Measurements from ENCODE around the gene EEF1E1. TPM values are rescaled to one million over a fixed set of nuclear protein-coding genes. Genes with fewer than 3 reads are reported as not detected.

Gene EEF1E1
- total RNA-seq, 6 experiments from 2014 or later = 4.6 to 33.9 (median 10.1) TPM

DNA sequence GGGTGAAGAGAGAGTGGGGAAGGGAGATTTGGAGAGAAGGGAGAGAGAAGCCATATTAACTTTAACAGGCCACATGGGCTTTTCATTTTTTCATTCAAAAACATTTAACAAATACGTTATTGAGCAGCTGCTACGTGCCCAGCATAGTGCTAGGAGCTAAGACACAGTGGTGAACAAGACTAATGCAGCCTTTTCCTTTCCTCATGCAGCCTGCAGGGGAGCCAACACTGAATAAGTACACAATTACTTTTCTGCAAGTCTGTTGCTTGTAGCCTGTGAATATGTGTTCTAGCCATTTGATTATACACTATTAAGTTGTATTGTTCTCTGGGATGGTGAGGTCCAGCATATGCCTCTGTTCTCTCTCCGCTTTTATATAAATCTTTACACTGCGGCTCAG lies 36.2 kb downstream of the EEF1E1 start:
- H3K9me3 ChIP-seq = no peaks in the 10 kb centered on the region
- intact Hi-C loops (cut with DNase I) = no loop called here
- TF ChIP-seq POLR2A (IDR thresholded peaks at IDR 0.05) (no peak), CTCF (IDR thresholded peaks at IDR 0.05) (no peak)
- H3K4me3 ChIP-seq = no peak overlapping the region
- no peaks in the 10 kb centered on the region for H3K36me3 ChIP-seq
- DNase-seq (no peak), ATAC-seq (no peak)
- no peak overlapping the region for H3K27ac ChIP-seq
- peaks cover 0 to 7% (median 5%) of the 10 kb centered on the region in 4 donors for H3K4me1 ChIP-seq
- H3K27me3 ChIP-seq = no peaks in the 10 kb centered on the region
- WGBS (ENCODE audit: insufficient coverage, low coverage, low lambda C conversion rate, missing lambda C conversion rate) = 89% methylated on average over 2 of the region's 4 CpGs

DNA sequence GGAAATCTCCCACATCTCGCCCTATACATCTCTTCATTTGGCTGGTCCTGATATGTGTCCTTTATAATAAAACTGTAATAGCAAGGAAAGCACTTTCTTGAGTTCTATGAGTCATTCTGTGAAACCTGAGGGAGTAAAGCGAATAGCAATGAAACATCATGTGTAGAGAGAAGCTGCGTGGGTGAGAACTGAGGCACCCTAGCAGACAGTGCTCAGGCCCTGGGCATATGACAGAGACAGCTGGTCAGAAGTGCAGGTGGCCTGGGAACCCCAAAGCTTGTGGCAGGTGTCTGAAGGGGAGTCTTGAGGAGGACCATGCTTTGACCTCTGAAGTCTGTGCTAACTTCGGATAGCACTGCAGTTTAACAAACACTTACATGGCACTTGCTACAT lies 36.8 kb downstream of the EEF1E1 start:
- ATAC-seq (no peak), DNase-seq (no peak)
- 87% methylated on average over 4 of the region's 4 CpGs for WGBS (ENCODE audit: insufficient coverage, low coverage, low lambda C conversion rate, missing lambda C conversion rate)
- H3K9me3 ChIP-seq = no peaks in the 10 kb centered on the region
- peak overlapping the region in 1 of 3 donors; percentile 88 for H3K27ac ChIP-seq
- H3K4me3 ChIP-seq = no peak overlapping the region
- H3K4me1 ChIP-seq = peaks cover 0 to 7% (median 5%) of the 10 kb centered on the region in 4 donors
- intact Hi-C loops (cut with DNase I) = no loop called here
- TF ChIP-seq CTCF (IDR thresholded peaks at IDR 0.05) = no peak
- TF ChIP-seq POLR2A (IDR thresholded peaks at IDR 0.05) = no peak
- no peaks in the 10 kb centered on the region for H3K27me3 ChIP-seq
- no peaks in the 10 kb centered on the region for H3K36me3 ChIP-seq

DNA sequence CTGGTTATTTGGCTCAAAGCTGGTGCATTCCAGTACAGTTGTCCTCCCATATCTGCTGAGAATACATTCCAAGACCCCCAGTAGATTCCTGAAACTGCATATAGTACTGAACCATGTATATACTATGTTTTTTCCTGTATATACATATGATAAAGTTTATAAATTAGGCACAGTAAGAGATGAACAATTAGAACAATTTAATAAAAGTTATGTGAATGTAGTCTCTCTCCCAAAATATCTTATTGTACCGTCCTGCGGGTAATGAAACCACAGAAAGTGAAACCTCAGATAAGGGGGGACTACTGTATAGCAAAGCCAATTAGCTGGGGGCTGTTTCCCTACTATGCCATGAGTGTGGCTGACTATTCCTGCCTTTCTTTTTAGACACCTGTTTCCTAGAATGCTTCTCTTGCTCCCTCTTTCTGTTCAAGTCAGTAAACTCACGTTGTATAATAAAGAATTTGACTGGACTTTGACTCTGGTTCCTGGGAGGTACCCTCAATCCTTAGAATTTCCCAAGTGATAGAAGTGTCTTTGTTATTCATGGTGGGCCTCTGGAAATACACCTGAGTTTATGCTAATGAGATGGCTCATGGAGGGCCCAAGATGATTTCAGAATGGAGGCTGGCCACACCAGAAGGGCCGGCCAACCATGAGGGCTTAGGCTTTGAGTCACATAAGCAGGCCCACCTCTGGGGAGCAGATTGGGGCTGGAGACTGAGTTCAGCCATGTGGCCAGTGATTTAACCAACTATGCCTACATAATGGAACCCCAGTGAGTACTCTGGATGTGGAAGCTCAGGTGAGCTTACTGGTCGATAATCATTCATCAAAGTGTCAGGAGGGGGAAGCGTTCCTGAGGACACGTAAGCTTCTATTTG lies 37.5 kb downstream of the EEF1E1 start:
- no peak for TF ChIP-seq POLR2A (IDR thresholded peaks at IDR 0.05)
- no peak for TF ChIP-seq CTCF (IDR thresholded peaks at IDR 0.05)
- Histone ChIP-seq H3K27me3 (no peaks in the 10 kb centered on the region), H3K4me3 (peak overlapping the region; percentile 78 to 91 (median 87)), H3K9me3 (no peaks in the 10 kb centered on the region), H3K27ac (peak overlapping the region; percentile 63 to 88 (median 77)), H3K4me1 (peaks cover 0 to 7% (median 5%) of the 10 kb centered on the region in 4 donors), H3K36me3 (no peaks in the 10 kb centered on the region)
- WGBS (ENCODE audit: insufficient coverage, low coverage, low lambda C conversion rate, missing lambda C conversion rate) = 48% methylated on average over 6 of the region's 7 CpGs
- ATAC-seq (peak in 1 of 4 donors; percentile 4), DNase-seq (no peak)
- intact Hi-C loops (cut with DNase I) = no loop called here

DNA sequence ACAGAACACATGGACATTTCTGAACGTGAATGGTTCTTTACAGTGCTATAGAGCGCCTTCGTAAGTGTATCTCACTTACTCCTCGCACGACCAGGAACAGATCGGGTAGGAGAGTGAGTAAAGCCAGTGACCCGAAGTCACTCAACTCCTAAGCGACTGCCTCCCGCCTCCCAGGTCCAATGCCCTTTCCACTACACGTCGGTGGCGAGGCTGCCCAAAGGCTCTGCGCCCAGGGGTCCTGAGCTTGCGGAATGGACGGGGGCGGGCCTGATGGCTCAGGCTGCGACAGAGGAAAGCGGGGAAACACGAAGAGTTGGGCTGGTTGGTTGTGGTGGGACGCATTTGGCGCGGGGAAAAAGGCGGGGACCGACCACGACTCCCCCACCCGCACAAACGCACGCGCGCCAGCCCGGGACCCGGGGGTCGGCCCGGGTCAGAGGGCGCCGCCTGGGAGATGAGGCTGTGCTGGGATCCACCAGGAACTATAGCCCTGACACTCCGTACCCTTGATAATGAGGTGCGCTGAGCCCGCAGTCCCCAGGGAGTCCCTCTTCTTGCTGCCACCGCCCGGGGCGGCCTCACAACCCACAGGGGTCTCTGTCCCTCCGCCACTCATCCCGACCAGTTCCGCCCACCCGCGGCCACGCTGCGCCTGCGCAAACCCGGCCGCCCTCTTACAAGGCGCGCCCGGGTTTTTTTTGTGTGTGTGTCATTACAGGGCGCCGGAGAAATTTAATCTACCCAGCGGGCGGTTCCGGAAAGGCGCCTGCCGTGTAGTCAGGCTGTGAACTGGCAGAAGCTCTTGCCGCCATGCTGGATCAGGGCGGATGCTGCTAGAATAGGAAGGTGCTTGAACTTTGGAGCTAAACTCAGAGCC lies 38.3 kb downstream of the EEF1E1 start, which contains the start of gene BLOC1S5:
Gene BLOC1S5, minus strand, starts transcription at position 629 of the 877 bp plus-strand sequence. Its CDS starts 13 bp downstream, at position 616.
- H3K9me3 ChIP-seq = no peaks in the 10 kb centered on the region
- ATAC-seq (peak; percentile 96 to 98 (median 98)), DNase-seq (peak; percentile 96 to 98 (median 97))
- 0% methylated on average over 13 of the region's 64 CpGs for WGBS (ENCODE audit: insufficient coverage, low coverage, low lambda C conversion rate, missing lambda C conversion rate)
- H3K4me1 ChIP-seq = peaks cover 0 to 7% (median 5%) of the 10 kb centered on the region in 4 donors
- no peaks in the 10 kb centered on the region for H3K27me3 ChIP-seq
- peak within 1 kb of the TSS; percentile 63 to 88 (median 77) for H3K27ac ChIP-seq
- H3K36me3 ChIP-seq = no peaks in the 10 kb centered on the region
- intact Hi-C loops (cut with DNase I) = no loop called here
- TF ChIP-seq POLR2A (IDR thresholded peaks at IDR 0.05) (peak; percentile 77), CTCF (IDR thresholded peaks at IDR 0.05) (peak in 2 of 4 donors; percentile 14 to 21)
- peak within 1 kb of the TSS; percentile 78 to 91 (median 87) for H3K4me3 ChIP-seq
